Activated CD8-positive, alpha-beta T cell treated with anti-CD3 and anti-CD28 coated beads for 36 hours (primary cell): ENCODE results near the gene GVQW3. TPM values are rescaled to one million over a fixed set of nuclear protein-coding genes. Genes with fewer than 3 reads are reported as not detected.

Source experiments
- ATAC-seq: fragments of 200-7000 bp; cut with Tn5 transposase; one replicate; pipeline ENCODE4 v1.10.0; 2021; ENCODE audit warnings: mild to moderate bottlenecking, moderate library complexity
- CTCF ChIA-PET: fragments of 350-600 bp; sonication (Branson Sonifier 250); formaldehyde crosslinking; loops from one replicate; lab custom pipeline; 2021; ENCODE audit warnings: antibody characterized with exemption; lab: Charles Lee
- POLR2A ChIA-PET: fragments of 350-600 bp; sonication (Branson Sonifier 250); formaldehyde crosslinking; loops from one replicate; lab custom pipeline; 2021; ENCODE audit warnings: antibody characterized with exemption; lab: Charles Lee
- DNase-seq: peaks from one replicate; pipeline ENCODE4 v3.0.0-alpha.2; 2020
- H3K27ac Mint-ChIP-seq: one replicate; pipeline ENCODE4 v1.8.0; 2021; ENCODE audit warnings: mild to moderate bottlenecking, mixed read lengths
- H3K27me3 Mint-ChIP-seq: one replicate; pipeline ENCODE4 v1.8.0; 2021; ENCODE audit warnings: mixed read lengths
- H3K36me3 Mint-ChIP-seq: one replicate; pipeline ENCODE4 v1.8.0; 2021; ENCODE audit warnings: low read depth, mixed read lengths
- H3K4me1 Mint-ChIP-seq: one replicate; pipeline ENCODE4 v1.8.0; 2021; ENCODE audit warnings: low read depth, mixed read lengths
- H3K4me3 Mint-ChIP-seq: one replicate; pipeline ENCODE4 v1.8.0; 2021; ENCODE audit warnings: mild to moderate bottlenecking, moderate library complexity, mixed read lengths
- H3K9me3 Mint-ChIP-seq: one replicate; pipeline ENCODE4 v1.8.0; 2021; ENCODE audit warnings: mixed read lengths
- CTCF ChIP-seq: fragments of 200-600 bp; IDR thresholded peaks from one replicate; pipeline ENCODE4 v1.8.0; 2022; ENCODE audit warnings: antibody characterized with exemption, mild to moderate bottlenecking
- intact Hi-C: fragments of 100-400 bp; cut with micrococcal nuclease; formaldehyde crosslinking; loops from one replicate; pipeline ENCODE4 v1.10.0; 2022
- total RNA-seq, 2 experiments: library from RNA; stranded (reverse); gene quantifications; one replicate each; pipeline ENCODE4 v1.2.3, GENCODE V29; 2021

Gene GVQW3
- total RNA-seq, 2 experiments from 2014 or later: 2.1 to 4.2 TPM

- Mint-ChIP-seq H3K27ac (no peak overlapping the region), H3K27me3 (peaks cover 4% of the 10 kb centered on the region), H3K4me3 (no peak overlapping the region), H3K4me1 (peaks cover 13% of the 10 kb centered on the region), H3K9me3 (no peaks in the 10 kb centered on the region), H3K36me3 (no peaks in the 10 kb centered on the region)
- intact Hi-C loops: no loop called here
- POLR2A ChIA-PET: no interaction called here
- CTCF ChIA-PET: no interaction called here
- DNase-seq: no peak
- no peak for ATAC-seq
- TF ChIP-seq CTCF: no peak
Measured at GRCh38 chr11:76426660-76427059, 45.5 kb downstream of the GVQW3 start.

GRCh38 chr11:76436020-76436419 lies 54.9 kb downstream of the GVQW3 start:
- Mint-ChIP-seq H3K36me3 (peaks cover 5% of the 10 kb centered on the region), H3K27ac (no peak overlapping the region), H3K9me3 (no peaks in the 10 kb centered on the region), H3K4me3 (no peak overlapping the region), H3K4me1 (peaks cover 7% of the 10 kb centered on the region), H3K27me3 (no peaks in the 10 kb centered on the region)
- intact Hi-C loops: no loop called here
- ATAC-seq: peak; percentile 10
- no peak for TF ChIP-seq CTCF
- ChIA-PET CTCF (no interaction called here), POLR2A (no interaction called here)
- no peak for DNase-seq

GRCh38 chr11:76443268-76443980 lies 62.3 kb downstream of the GVQW3 start:
- intact Hi-C loops: no loop called here
- Mint-ChIP-seq H3K27ac (peak overlapping the region; percentile 91), H3K27me3 (no peaks in the 10 kb centered on the region), H3K36me3 (peaks cover 41% of the 10 kb centered on the region), H3K4me1 (peaks cover 26% of the 10 kb centered on the region), H3K4me3 (peak overlapping the region; percentile 84), H3K9me3 (no peaks in the 10 kb centered on the region)
- ATAC-seq (no peak), DNase-seq (peak; percentile 11)
- TF ChIP-seq CTCF: no peak
- POLR2A ChIA-PET: interaction anchor here (1.0 to 1.5 kb wide), 2 partner anchors 62 to 362 kb away, joined by 4 read pairs; no protein-coding TSS in a partner anchor
- CTCF ChIA-PET: interaction anchor here (1.5 to 2.9 kb wide), 2 partner anchors 27 to 236 kb away, joined by 4 to 11 read pairs; no protein-coding TSS in a partner anchor

GRCh38 chr11:76444065-76444383 lies 62.9 kb downstream of the GVQW3 start:
- ChIA-PET CTCF (no interaction called here), POLR2A (interaction anchor here (1.5 kb wide), 1 partner anchor 62 kb away, joined by 4 read pairs; no protein-coding TSS in a partner anchor)
- no peak for DNase-seq
- H3K4me3 Mint-ChIP-seq: peak overlapping the region; percentile 84
- no peaks in the 10 kb centered on the region for H3K9me3 Mint-ChIP-seq
- H3K27me3 Mint-ChIP-seq: no peaks in the 10 kb centered on the region
- no peak for TF ChIP-seq CTCF
- peaks cover 26% of the 10 kb centered on the region for H3K4me1 Mint-ChIP-seq
- ATAC-seq: no peak
- H3K27ac Mint-ChIP-seq: peak overlapping the region; percentile 91
- intact Hi-C loops: no loop called here
- peaks cover 41% of the 10 kb centered on the region for H3K36me3 Mint-ChIP-seq

- H3K36me3 Mint-ChIP-seq: peaks cover 44% of the 10 kb centered on the region
- peak within 1 kb of the TSS; percentile 84 for H3K4me3 Mint-ChIP-seq
- H3K27me3 Mint-ChIP-seq: no peaks in the 10 kb centered on the region
- ATAC-seq (peak; percentile 93), DNase-seq (peak; percentile 94)
- TF ChIP-seq CTCF: no peak
- ChIA-PET CTCF (interaction anchor here (1.1 to 2.9 kb wide), 3 partner anchors 15 to 236 kb away, joined by 3 to 13 read pairs (median 9); no protein-coding TSS in a partner anchor), POLR2A (interaction anchor here (1.5 to 2.1 kb wide), 2 partner anchors 20 to 63 kb away, joined by 4 to 7 read pairs; no protein-coding TSS in a partner anchor)
- H3K4me1 Mint-ChIP-seq: peaks cover 26% of the 10 kb centered on the region
- intact Hi-C loops: no loop called here
- no peaks in the 10 kb centered on the region for H3K9me3 Mint-ChIP-seq
- peak within 1 kb of the TSS; percentile 91 for H3K27ac Mint-ChIP-seq
Measured at GRCh38 chr11:76444384-76445120, 63.4 kb downstream of the GVQW3 start, which contains the start of gene EMSY. TSS of gene EMSY (plus strand) at chr11:76445018. CDS start at chr11:76446939, 1,921 bp downstream.
